NCI-H1694 treated with DMSO at 0.1 percent for 48 hours (cell line): ENCODE data around the gene IL21R.
"Not testable (repeated sequence)": the region's sequence is repeated elsewhere in the genome, so short reads cannot be mapped to it uniquely, and the experiment has no call there.

ENCODE experiments used
- DNase-seq: peaks from one replicate; lab custom pipeline; 2025; lab: John Stamatoyannopoulos, UW

Gene IL21R

DNA sequence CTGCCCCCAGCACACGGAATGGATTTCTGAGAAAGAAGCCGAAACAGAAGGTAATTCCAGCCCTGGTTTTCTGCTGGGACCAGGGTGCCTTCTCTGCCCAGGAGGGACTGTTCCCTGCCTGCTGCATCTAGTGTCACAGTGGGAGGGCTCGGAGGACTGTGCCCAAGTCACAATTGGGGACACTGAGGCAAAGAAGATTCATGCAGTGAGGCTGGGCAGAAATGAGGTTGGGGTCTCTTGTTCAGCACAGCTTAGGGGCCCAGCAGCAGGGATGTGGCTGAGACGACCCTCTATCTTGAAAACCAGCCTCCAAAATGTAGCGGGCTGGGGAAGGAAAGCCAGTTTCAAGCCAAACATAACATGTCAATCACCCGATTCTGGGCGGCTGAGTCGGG lies 592 bp downstream of the IL21R start:
- no peak for DNase-seq

DNA sequence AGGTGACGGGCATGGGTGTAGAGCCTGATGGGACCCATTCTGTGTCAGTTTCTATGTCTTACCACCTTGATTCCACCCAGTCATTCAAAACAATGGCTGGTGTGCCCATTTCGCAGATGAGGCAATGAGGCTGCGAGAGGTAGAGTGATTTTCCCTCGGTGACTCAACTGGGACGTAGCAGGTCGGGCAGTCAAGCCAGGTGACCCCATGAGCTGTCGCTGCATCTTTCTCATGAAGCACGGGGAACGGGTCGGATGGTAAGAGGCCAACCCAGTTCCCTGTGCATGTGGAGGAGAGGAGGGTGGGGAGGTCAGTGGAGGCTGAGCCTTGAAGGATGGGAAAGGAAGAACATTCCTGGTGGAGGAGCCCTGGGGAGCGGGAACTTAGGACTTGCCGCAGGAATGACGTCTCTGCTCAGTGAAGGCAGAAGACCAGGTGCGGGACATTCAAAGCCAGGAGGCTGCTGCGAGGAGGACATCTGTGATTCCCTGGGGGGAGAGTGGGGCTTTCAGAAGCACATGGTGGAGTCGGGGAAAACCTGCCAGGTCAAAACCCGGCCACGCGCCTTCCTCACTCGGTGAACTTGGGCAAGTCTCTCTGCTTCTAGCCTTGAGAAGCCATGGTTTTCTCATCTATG lies 1.1 kb downstream of the IL21R start:
- no peak for DNase-seq

DNA sequence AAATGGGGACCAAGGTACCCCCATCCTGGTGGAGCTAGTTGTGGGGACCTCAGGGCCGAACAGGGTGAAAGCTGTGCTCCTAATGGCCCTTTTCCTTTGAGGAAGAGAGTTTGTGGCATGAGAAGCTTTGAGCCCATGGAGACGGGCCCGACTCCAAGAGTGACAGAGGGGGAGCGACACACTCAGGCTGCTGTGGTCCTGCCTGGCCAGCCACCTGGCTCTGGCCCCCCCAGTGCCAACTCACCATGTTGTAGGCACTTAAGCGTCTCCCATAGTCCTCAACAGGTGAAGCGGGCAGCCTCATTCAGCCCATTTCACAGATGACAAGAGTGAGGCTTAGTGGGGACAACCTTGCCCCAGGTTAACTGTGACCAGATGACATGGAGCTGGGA lies 1.6 kb downstream of the IL21R start:
- DNase-seq: no peak

DNA sequence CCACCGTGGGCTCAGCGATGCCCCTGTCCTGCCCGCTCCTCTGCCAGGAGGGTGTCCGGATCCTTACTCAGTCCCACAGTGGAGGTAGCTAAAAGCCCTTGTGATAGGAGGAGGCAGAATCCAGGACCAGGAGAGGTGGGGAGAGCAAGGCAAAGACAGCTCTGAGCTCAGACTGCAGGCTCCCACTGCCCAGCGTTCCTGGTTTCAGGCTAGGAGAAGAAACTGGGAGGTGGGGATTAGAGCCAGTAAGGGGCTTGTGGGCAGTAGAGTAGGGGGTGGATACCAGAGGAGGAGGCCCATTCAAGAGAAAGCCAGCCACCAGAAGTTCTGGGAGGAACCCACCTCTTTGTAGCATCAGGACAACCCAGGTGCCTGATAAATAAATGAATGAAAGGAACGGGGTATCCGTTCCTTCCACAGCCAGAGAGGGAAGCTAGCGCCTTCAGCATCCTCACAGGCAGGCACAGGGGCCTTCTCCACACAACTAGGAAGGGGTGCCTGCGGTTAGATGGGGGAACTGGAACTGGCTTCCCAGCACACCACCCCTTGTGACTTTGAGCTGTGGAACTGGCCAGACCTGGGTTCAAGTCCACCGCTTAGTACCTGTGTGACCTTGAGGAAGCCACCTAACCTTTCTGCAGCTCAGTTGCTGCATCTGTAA lies 2.3 kb downstream of the IL21R start:
- no peak for DNase-seq

DNA sequence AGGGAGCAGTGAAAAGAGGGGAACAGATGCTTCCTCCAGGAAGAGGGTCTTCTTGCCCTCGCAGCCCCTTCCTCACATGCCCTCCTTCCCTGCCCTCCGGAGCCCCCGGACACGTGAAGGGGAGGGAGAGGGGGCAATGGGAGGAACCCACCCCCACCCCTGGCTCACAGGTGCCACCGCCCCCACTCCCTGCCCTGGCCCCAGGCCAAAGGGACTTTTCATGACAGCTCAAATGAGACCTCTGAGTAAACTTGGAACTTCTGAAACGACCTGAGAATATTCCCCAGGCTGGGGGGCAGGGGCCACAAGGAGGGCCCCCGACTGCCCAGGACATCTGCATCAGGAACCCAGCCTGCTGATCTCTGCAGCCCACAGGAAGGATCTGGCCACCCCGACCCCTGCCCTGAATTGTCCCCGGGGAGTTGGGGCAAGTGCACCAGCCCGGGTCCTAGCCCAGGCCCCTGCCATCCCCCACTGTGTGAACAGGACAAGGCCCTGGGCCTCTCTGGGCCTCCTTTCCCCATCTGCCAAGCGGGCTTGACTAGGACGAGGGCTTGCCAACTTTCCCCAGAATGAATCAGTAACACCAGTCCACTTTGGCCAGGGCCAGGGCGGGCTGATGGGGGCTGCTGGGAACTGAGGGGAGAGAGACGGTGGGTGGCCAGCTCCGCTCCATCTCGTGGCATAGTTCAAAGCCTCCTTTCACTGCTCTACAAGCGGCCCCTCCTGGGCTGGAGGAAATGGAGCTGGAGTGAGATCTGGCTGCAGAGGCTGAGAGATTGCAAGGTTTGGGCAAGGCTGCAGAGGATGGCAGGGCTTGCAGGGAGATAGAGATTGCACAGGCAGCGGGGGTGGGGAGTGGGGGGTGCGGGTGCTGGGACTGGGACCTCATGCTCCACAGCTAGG lies 3.8 kb downstream of the IL21R start:
- no peak for DNase-seq

DNA sequence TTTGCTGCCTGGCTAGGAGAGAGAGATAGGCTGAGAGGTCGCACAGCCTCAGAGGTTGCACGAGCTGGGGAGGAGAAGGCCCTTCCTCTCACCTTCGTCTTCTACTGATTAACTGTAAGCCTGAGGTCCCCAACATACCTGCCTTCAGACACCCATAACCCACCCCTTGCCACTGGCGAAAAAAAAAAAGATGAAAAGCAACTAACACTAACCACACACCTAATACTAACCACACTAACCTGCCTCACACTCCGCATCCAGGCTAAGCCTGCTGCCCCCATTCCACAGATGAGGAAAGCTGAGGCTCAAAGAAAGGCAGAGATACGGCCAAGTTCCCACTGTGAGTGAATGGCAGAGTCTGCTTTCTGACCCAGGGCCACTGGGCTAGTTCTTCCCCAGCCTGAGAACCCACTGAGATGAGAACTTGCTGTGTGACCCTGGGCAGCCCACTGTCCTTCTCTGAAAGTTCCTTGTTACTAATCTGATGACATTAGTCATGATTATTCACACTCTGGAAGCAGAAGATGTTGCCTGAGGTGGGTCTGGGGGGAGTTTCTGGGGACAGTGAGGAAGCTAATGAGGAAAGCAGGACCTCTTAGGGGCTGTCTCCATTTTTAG lies 4.6 kb downstream of the IL21R start:
- DNase-seq: no peak

DNA sequence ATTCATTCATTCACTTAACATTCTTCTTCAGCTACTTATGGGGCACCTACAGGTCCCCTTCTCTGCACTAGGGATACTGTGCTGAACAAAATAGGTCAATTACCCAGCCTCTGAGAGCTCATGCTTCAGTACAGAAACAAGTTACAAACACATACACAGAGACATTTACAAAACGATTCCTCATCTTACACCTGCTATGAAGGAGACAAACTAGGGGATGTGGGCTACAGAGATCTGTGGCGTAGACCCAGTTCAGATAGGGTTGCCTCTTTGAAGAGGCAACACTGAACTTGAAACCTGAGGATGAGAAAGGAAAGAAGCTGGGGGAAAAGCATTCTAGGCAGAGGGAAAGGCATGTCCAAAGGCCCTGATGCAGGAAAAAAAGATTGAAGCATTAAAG lies 5.2 kb downstream of the IL21R start:
- no peak for DNase-seq

DNA sequence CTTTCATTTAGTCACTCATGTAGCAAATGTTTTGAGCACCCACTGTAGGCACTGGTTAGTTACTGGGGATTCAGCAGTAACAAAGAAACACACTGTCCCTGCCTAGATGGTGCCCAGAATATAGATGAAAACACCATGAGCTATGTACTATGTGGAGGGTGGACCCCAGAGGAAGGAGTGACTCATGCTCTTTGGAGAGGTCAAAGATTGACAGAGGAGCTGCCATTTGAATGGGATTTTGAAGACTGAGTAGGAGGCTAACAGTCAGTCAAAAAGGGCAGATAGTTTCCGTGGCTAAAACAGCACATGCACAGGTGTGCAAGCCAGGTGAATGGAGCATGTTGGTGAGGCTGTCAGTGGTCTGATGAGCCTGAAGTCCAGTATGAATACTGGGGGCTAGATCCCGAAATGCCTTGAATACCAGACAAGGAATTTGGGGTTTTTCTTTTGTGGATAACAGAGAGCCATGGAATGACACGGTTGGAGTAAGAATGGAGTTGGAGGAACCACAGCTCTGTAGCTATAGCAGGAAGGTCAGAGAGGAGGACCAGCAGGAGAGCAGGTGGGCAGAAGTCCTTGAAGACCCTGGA lies 6.1 kb downstream of the IL21R start:
- no peak for DNase-seq

DNA sequence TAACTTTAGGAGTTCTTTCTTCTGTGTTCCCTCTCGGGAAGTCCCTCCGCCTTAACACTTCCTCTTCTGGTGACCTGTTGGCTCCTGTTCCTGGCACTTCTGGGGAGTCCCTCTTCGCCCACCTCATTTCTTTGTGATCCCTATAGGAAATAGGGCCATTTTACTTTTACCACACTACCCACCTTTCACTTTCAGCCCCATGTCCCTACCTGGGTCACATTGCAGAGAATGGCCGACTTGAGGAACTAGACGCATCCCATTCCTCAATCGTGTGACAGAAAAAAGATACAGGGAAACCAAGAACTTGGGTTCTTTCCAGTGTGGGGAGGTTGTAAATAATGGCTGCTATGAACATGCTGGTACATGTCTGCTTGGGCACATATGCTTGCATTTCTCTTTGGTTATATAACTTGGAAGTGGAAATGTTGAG lies 6.6 kb downstream of the IL21R start:
- no peak for DNase-seq

DNA sequence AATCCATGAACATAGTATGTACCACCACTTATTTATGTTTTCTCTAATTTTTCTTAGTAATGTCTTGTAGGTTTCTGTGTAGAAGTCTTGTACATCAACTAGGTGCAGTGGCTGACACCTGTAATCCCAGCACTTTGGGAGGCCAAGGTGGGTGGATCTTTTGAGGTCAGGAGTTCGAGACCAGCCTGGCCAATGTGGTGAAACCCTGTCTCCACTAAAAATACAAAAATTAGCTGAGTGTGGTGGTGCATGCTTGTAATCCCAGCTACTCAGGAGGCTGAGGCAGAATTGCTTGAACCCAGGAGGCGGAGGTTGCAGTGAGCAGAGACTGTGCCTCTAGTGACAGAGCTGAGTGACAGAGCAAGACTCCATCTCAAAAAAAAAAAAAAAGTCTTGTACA lies 8.0 kb downstream of the IL21R start:
- DNase-seq: not testable (repeated sequence)

DNA sequence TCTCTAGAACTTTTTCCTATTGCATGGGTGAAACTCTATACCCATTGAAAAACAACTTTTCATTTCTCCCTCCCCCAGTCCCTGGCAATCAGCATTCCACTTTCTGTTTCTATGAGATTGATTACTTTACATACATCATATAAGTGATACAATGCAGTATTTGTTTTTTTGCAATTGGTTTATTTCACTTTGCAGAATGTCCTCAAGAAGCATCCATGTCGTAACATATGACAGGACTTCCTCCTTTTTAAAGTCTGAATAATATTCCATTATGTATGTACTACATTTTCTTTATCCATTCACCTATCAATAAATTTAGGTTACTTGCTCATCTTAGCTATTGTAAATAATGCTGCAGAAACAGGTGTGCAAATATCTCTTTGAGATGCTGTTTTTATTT lies 8.8 kb downstream of the IL21R start:
- no peak for DNase-seq

DNA sequence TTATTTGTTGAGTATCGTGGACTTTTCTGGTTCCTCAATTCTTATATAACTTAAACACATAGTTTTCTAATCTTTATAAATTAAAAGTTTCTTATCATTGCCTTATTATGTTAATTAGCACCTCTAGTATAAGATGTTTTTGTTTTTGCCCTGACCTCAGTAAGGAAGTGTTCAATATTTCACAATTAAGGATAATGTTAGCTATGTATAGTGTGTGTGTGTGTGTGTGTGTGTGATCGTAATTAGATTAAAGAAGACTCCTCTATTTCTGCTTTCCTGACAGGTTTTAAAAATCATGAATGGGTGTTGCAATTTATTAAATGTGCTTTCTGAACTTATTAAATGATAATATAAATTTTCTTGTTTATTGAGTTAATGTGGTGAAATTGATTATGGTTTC lies 12.0 kb downstream of the IL21R start:
- DNase-seq: no peak

DNA sequence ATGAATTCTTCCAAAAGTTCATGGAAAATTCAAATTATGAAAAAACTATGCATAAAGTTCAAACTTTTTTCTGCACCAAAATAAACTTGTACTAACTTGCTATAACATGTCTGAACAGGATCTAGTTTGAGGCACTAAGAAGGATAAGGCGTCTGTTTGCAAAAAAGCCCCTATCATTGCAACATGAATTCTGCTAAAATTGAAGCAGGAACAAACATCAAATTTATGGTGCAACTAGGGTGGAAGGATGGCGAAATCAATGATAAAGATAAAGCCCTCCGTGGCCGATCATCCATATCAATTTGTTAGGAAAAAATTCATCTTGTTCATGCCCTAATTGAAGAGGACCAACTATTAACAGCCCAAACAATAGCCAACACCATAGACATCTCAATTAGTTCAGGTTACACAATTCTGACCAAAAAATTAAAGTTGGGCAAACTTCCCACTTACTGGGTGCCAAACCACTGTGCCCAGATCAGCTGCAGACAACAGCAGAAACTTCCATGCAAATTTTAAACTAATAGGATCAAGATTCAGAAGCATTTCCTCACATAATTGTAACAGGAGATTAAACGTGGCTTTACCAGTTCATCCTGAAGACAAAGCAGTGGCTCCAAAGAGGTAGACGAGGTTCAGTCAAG lies 12.9 kb downstream of the IL21R start:
- DNase-seq: no peak

DNA sequence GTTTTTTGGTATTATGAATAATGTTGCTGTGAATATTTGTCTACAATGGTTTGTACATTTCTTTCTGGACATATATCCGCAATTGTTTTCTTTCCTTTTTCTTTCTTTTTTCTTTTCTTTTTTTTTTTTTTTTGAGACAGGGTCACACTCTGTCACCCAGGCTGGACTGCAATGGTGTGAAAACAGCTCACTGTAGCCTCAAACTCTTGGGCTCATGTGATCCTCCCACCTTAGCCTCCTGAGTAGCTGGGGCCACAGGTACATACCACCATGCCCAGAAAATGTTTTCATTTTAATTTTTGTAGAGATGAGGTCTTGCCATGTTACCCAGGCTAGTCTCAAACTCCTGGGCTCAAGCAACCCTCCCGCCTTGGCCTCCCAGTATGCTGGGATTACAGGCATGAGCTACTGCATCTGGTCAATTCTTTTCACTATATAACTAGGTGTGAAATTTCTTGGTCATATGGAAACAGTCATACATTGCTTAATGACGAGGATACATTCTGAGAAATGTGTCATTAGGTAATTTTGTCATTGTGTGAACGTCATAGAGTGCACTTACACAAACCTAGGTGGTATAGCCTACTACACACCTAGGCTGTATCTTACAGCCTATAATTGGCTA lies 15.2 kb downstream of the IL21R start:
- no peak for DNase-seq

DNA sequence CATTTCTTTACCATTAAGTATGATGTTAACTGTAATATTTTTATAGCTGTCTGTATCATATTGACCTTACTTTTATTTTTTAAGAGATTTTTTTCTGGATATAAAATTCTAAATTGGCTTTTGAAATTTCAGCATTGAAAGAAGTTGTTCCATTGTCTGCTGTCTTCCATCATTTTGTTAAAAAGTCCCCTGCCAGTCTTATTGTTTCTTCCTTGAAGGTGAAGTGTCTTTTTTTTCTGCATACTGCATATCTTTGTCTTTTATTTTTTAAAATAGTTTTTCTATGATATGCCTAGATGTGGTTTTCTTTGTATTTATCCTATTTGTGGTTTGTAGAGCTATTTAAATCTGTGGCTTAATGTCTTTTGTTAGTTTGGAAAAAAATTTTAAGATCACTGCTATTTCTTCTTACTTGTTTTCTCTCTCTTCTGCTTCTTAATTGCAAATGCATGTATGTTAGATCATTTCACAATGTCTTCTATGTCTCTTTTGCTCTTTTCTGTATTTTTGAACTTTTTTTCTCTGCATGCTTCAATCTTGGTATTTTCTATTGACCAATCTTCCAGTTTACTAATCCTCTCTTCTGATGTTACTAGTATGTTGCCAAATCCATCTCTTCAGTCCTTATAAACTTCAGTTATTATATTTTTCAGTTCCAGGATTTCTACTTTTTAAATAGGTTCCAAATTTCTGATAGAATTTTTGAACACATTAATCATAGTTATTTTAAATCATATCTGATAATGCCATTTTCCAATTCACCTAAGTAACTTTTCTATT lies 20.2 kb downstream of the IL21R start:
- DNase-seq: no peak

DNA sequence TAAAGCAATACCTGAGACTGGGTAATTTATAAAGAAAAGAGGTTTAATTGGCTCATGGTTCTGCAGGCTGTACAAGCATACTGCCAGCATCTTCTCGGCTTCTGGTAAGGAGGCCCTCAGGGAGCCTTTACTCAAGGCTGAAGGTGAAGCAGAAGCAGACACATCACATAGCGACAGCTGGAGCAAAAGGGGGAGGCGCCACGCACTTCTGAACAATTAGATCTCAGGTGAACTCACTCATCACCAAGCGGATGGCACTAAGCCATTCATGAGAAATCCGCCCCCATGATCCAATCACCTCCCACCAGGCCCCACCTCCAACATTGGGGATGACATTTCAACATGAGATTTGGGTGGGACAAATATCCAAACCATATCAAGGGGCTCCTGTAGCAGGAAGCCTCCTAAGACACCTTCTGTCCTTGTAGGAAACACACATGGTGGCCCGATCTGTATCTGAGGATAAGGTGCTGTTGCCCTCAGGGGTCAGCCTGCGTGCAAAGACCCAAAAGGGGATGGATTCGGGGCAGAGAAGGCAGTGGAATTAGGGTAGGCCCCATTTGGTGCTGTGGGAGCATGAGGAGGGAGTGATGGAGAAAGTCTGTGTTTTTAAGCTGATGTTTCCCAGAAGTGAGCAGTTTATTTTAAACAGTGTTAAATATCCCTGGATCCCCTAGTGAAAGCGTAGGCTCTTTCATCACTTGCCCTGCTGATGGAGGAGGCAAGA lies 23.0 kb downstream of the IL21R start:
- DNase-seq: no peak

DNA sequence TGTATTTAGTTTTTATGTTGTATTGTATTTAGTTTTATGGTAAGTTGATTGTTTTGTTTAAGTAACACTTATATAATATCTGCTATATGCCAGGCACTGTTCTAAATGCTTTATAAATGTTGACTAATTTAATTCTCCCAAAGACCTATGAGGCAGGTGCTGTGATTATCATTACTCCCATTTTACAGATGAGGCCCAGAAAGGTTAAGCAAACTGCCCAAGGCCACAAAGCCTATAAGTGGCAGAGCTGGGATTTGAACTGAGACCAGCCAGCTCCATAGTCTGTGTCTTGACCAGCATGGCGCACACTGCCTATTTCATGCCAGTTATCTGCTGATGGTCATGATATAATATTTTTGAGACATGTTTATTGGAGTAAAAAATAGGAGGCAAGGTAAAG lies 24.0 kb downstream of the IL21R start:
- no peak for DNase-seq

DNA sequence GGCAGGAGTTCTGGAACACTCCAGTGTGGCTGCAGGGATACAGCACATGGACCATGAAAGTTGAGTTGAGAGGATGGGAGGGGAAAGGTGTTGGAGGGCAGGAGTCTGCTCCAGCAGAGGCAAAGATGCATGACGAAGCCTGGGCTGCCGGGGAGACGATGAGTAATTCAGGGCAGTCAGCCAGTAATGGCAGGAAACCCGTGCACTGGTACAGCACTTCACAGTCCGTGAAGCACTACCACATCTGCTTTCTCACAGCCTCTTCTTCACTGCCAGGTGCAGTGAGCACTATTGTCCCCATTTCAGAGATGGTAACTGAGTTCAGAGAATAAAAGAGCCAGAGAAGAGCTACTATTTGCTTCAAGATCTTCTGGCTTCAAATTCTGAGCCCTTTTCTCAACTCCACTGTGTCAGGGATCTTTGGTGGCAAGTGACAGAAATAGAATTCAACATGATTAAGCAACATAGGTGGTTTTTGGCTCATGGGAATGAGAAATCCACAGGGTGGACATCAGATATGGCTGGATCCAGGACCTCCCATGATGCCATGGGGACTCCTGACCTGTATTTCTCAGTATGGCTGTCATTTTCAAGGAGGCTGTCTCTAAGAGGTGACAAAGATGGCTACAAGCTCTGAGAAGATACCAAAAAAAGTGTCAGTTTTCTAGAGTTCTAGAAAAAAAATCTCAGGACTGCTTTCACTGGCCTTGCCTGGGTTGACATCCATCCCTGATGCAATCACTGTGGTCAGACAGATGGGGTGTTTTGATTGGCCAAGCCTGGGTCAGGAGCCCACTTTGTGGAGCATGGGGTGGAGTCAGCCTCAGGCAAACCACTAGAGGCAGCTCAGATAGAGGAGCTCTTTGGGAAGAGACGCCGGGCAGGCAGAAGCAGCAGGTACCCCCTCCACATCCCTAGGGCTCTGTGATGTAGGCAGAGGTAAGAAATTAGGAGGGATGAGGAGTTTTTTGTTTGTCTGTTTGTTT lies 24.7 kb downstream of the IL21R start:
- DNase-seq: no peak

DNA sequence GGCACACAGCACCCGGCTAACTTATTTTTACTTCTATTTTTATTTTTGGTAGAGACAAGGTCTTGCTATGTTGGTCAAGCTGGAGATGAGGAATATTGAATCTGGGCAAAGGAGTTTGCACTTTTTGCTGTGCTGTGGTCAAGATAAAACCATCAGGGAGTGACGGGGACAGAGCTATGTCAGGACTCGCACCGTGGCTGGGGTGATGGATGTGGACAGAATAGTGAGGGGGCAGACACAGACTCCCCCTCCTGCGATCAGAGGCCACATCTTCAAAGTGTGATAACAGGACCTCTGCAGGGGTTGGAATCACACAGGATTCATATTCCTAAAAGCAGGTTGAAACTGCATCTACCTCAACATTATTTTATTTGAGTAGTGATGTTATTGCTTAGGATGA lies 25.6 kb downstream of the IL21R start:
- DNase-seq: no peak
